ENCODE results near the gene TBC1D8. TPM values are rescaled to one million over a fixed set of nuclear protein-coding genes. Genes with fewer than 3 reads are reported as not detected.
A peak's percentile ranks its signal among the peaks of the same experiment; 100 is the strongest.

The TBC1D8 gene
- total RNA-seq, 4 donors from 2014 or later: 22.2 to 68.0 (median 31.9) TPM

GRCh38 chr2:101023327-101024107, 127.7 kb downstream of the TBC1D8 start:
- TF ChIP-seq CTCF (IDR thresholded peaks at IDR 0.05): no peak
- no peak for ATAC-seq (ENCODE audit: low FRiP score)

DNA sequence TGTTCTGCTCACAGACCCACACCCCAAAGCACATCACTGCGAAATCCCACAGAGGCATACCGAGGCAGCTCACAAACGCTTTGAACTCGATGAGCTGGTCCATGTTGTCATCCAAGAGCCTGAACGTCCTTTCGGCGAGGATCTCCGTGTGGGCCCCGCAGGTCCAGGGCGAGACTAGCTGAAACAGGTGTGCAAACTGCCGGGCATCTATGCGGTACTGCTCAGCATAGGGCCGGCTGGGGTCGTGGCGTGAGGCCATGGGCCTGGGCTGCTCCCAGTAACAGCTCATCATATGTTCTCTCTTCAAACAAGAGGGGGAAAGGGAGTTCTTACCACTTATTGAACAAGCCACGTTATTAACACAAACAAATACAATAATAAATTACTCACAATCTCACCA, 129.0 kb downstream of the TBC1D8 start:
- TF ChIP-seq CTCF (IDR thresholded peaks at IDR 0.05): no peak
- ATAC-seq (ENCODE audit: low FRiP score) (no peak), DNase-seq (ENCODE audit: low spot score) (no peak)

More at GRCh38 chr2:101023327-101024107, 127.7 kb downstream of the TBC1D8 start:
- DNase-seq (ENCODE audit: low spot score): no peak

GRCh38 chr2:101018934-101019333, 132.2 kb downstream of the TBC1D8 start:
- ATAC-seq (ENCODE audit: low FRiP score) (no peak), DNase-seq (ENCODE audit: low spot score) (no peak)
- no peak for TF ChIP-seq CTCF (IDR thresholded peaks at IDR 0.05)

GRCh38 chr2:101017371-101017770, 133.8 kb downstream of the TBC1D8 start:
- no peak for TF ChIP-seq CTCF (IDR thresholded peaks at IDR 0.05)
- DNase-seq (ENCODE audit: low spot score): no peak
- no peak for ATAC-seq (ENCODE audit: low FRiP score)

GRCh38 chr2:101014264-101014857, 136.8 kb downstream of the TBC1D8 start:
- DNase-seq (ENCODE audit: low spot score) (no peak), ATAC-seq (ENCODE audit: low FRiP score) (no peak)
- TF ChIP-seq CTCF (IDR thresholded peaks at IDR 0.05): no peak

- DNase-seq (ENCODE audit: low spot score) (no peak), ATAC-seq (ENCODE audit: low FRiP score) (no peak)
- peak in 2 of 3 donors; percentile 17 to 34 for TF ChIP-seq CTCF (IDR thresholded peaks at IDR 0.05)
Measured at GRCh38 chr2:101012706-101013181, 138.4 kb downstream of the TBC1D8 start.
